ENCODE data around the gene C11orf24.

DNA sequence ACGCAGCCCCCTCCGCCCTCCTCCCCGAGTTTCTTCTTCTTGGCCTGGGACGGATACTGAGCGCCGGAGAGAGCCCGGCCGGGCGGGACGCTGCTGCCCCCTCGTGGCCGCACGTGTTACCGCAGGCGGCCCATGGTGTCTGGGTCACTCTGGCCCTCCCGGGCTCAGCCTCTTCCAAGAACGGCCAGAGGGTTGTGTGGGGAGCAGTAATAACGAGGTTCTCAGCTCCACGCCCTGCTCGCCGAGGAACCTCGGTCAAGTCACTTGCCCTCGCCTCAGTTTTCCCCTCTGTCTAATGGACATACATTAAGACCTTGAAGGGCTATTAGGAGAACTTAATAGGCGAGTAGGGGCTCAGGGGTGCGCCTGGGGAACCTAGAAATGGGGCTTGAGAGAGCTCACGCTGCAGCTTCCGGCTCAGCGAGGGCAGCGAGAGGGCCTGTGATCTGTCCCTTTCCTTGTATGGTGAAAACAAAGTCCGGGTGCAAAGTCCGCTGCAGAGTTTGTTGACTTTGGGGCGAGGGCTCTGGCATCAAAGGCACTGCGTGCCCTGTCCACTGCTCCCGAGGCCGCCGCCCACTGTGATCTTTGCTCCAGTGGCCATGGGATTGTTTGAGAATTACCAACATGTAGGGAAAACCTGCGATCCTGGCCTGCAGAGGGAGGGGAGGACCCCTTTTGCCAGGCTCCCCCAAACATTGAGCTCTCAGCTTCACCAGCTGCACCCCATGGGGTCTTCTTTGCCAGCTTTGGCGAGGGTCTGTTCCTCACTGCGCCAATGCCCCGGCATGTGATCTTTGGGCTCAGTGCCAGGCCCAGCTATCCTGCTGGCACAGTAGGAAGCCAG, 26.3 kb upstream of the C11orf24 start:
- TF ChIP-seq EZH2 (IDR thresholded peaks at IDR 0.05; ENCODE audit: insufficient read depth, poor library complexity, severe bottlenecking) (no peak), EZH2phosphoT487 (IDR thresholded peaks at IDR 0.05; ENCODE audit: insufficient read depth, low read depth) (no peak)
